Thoracic aorta (tissue), 2 donors: ENCODE results near the gene LIF. TPM values are rescaled to one million over a fixed set of nuclear protein-coding genes. Genes with fewer than 3 reads are reported as not detected.
A peak's percentile ranks its signal among the peaks of the same experiment; 100 is the strongest.

Experiments used
- ATAC-seq: fragments of 150-250 bp; one replicate; pipeline ENCODE4 v1.8.0; 2017; ENCODE audit warnings: low read depth; ENCODE audit not compliant: insufficient number of reproducible peaks, low FRiP score
- DNase-seq: peaks from one replicate; pipeline ENCODE4 v3.0.0-alpha.2; 2020; ENCODE audit warnings: low spot score
- H3K27ac ChIP-seq, 2 donors: fragments of 200-600 bp; sonication (generic); 1 replicate in 1 of 2; 2 replicates in 1 of 2; pipeline ENCODE4 v1.5.1; 2016; ENCODE audit warnings: mild to moderate bottlenecking in 2 of 2, moderate library complexity in 2 of 2
- H3K27me3 ChIP-seq: fragments of 200-600 bp; sonication (generic); replicated peaks from 2 replicates; pipeline ENCODE4 v1.6.0; 2016; ENCODE audit warnings: mild to moderate bottlenecking; ENCODE audit not compliant: insufficient read depth
- H3K36me3 ChIP-seq: fragments of 200-600 bp; sonication (generic); one replicate; pipeline ENCODE4 v1.5.1; 2016
- H3K4me1 ChIP-seq, 2 donors: fragments of 200-600 bp; sonication (generic); 1 replicate in 1 of 2; 2 replicates in 1 of 2; pipeline versions ENCODE4 v1.5.1 to v1.6.0; 2016; ENCODE audit warnings: low read depth in 2 of 2, mild to moderate bottlenecking in 1 of 2; ENCODE audit not compliant: control insufficient read depth in 1 of 2
- H3K4me3 ChIP-seq: fragments of 200-600 bp; sonication (generic); 2 replicates; pipeline ENCODE4 v1.5.1; 2016; ENCODE audit warnings: mild to moderate bottlenecking
- H3K9me3 ChIP-seq: fragments of 200-600 bp; sonication (generic); 2 replicates; pipeline ENCODE4 v1.5.1; 2016
- total RNA-seq, 2 donors: library from RNA; depleted of rRNA; stranded (reverse); fragments of >200 nt; gene quantifications; one replicate each; pipeline versions ENCODE4 v1.1.0 to v1.2.3, GENCODE V29; 2016
- TF ChIP-seq, protein P1 (sequence below): fragments of 200-600 bp; sonication (generic); IDR thresholded peaks from one replicate; pipeline ENCODE4 v1.5.1; 2019; ENCODE audit warnings: antibody characterized with exemption

Gene LIF
- total RNA-seq, 2 donors from 2014 or later: 1.4 to 11.3 TPM

- Histone ChIP-seq H3K27me3 (no peaks in the 10 kb centered on the region), H3K9me3 (no peaks in the 10 kb centered on the region), H3K36me3 (no peaks in the 10 kb centered on the region), H3K27ac (no peak overlapping the region), H3K4me3 (no peak overlapping the region), H3K4me1 (no peaks in the 10 kb centered on the region)
- DNase-seq (no peak), ATAC-seq (no peak)
- TF ChIP-seq, protein P1, sequence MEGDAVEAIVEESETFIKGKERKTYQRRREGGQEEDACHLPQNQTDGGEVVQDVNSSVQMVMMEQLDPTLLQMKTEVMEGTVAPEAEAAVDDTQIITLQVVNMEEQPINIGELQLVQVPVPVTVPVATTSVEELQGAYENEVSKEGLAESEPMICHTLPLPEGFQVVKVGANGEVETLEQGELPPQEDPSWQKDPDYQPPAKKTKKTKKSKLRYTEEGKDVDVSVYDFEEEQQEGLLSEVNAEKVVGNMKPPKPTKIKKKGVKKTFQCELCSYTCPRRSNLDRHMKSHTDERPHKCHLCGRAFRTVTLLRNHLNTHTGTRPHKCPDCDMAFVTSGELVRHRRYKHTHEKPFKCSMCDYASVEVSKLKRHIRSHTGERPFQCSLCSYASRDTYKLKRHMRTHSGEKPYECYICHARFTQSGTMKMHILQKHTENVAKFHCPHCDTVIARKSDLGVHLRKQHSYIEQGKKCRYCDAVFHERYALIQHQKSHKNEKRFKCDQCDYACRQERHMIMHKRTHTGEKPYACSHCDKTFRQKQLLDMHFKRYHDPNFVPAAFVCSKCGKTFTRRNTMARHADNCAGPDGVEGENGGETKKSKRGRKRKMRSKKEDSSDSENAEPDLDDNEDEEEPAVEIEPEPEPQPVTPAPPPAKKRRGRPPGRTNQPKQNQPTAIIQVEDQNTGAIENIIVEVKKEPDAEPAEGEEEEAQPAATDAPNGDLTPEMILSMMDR: no peak
Observed at GRCh38 chr22:30263883-30264282, 17.3 kb upstream of the LIF start.

GRCh38 chr22:30262917-30263741 is 16.6 kb upstream of the LIF start:
- Histone ChIP-seq H3K27me3 (no peaks in the 10 kb centered on the region), H3K4me3 (peak overlapping the region; percentile 57), H3K9me3 (no peaks in the 10 kb centered on the region), H3K36me3 (no peaks in the 10 kb centered on the region), H3K27ac (no peak overlapping the region), H3K4me1 (no peaks in the 10 kb centered on the region)
- DNase-seq (no peak), ATAC-seq (peak; percentile 59)
- TF ChIP-seq, protein P1: peak; percentile 99

GRCh38 chr22:30262112-30262511 is 15.6 kb upstream of the LIF start:
- ATAC-seq (no peak), DNase-seq (no peak)
- no peaks in the 10 kb centered on the region for H3K27me3 ChIP-seq
- no peak overlapping the region for H3K27ac ChIP-seq
- TF ChIP-seq, protein P1: no peak
- H3K4me1 ChIP-seq: no peaks in the 10 kb centered on the region
- H3K4me3 ChIP-seq: no peak overlapping the region
- no peaks in the 10 kb centered on the region for H3K36me3 ChIP-seq
- no peaks in the 10 kb centered on the region for H3K9me3 ChIP-seq

DNA sequence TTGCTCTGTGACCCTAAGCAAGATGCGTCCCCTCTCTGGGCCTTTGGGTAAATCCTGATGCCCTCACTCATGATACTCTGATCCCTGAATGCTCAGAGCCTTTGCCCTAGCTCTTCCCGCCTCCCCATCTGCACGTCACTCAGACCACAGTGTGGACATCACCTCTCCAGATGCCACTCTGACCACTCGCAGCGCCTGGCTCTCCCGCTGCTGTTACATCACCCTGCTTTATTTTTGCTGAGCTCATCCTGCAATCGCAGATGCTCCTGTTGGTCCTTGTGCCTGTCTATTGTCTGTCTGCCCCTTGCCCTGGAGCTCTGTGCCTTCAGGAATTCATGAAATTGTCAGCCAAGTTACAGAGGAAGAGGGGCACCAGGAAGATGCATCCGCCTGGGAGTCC is 14.6 kb upstream of the LIF start:
- H3K4me1 ChIP-seq: peaks cover 0 to 4% of the 10 kb centered on the region in 2 donors
- no peaks in the 10 kb centered on the region for H3K27me3 ChIP-seq
- DNase-seq: no peak
- H3K36me3 ChIP-seq: no peaks in the 10 kb centered on the region
- TF ChIP-seq, protein P1: no peak
- no peaks in the 10 kb centered on the region for H3K9me3 ChIP-seq
- no peak overlapping the region for H3K4me3 ChIP-seq
- H3K27ac ChIP-seq: no peak overlapping the region
- no peak for ATAC-seq

- Histone ChIP-seq H3K36me3 (no peaks in the 10 kb centered on the region), H3K27me3 (no peaks in the 10 kb centered on the region), H3K9me3 (no peaks in the 10 kb centered on the region), H3K4me1 (peaks cover 2 to 7% of the 10 kb centered on the region in 2 donors), H3K27ac (no peak overlapping the region), H3K4me3 (no peak overlapping the region)
- TF ChIP-seq, protein P1: no peak
- no peak for ATAC-seq
- DNase-seq: no peak
Observed at GRCh38 chr22:30260682-30261081, 14.1 kb upstream of the LIF start.
